ENCODE measurements around the gene GPR149.

- TF ChIP-seq TAF1 (IDR thresholded peaks at IDR 0.05; ENCODE audit: low read depth) (no peak), EZH2 (IDR thresholded peaks at IDR 0.05; ENCODE audit: borderline replicate concordance, insufficient read depth, low read length, poor library complexity, severe bottlenecking) (no peak), CTCF (IDR thresholded peaks at IDR 0.05; ENCODE audit: poor library complexity, severe bottlenecking) (no peak), POLR2AphosphoS5 (IDR thresholded peaks at IDR 0.05) (no peak), EP300 (conservative IDR thresholded peaks at IDR 0.05; ENCODE audit: poor library complexity, severe bottlenecking) (no peak), RAD21 (conservative IDR thresholded peaks at IDR 0.05) (no peak), REST (IDR thresholded peaks at IDR 0.05; ENCODE audit: borderline replicate concordance) (no peak), SMC3 (conservative IDR thresholded peaks at IDR 0.05; ENCODE audit: poor library complexity) (no peak), MXI1 (conservative IDR thresholded peaks at IDR 0.05; ENCODE audit: poor library complexity, severe bottlenecking) (no peak)
Observed at GRCh38 chr3:154389861-154390260, 40.1 kb downstream of the GPR149 start.

All from neural cell (in vitro differentiated cells).